Stimulated activated CD4-positive, alpha-beta T cell treated with anti-CD3 and anti-CD28 coated beads, Interleukin-4, amount 100 ng/mL, for 48 hours (primary cell): Measurements from ENCODE around the gene VN1R4.
"Not testable (repeated sequence)": the region's sequence is repeated elsewhere in the genome, so short reads cannot be mapped to it uniquely, and the experiment has no call there.

Experiments used
- DNase-seq, 2 donors: peaks; one replicate each; pipeline ENCODE4 v3.0.0-alpha.2; 2020; ENCODE audit warnings: low read depth in 2 of 2

Gene VN1R4

GRCh38 chr19:53267623-53268022 lies at the start of gene VN1R4:
Gene VN1R4 (minus strand): TSS chr19:53267723. CDS start chr19:53267665, 58 bp downstream.
- not testable (repeated sequence) for DNase-seq

DNA sequence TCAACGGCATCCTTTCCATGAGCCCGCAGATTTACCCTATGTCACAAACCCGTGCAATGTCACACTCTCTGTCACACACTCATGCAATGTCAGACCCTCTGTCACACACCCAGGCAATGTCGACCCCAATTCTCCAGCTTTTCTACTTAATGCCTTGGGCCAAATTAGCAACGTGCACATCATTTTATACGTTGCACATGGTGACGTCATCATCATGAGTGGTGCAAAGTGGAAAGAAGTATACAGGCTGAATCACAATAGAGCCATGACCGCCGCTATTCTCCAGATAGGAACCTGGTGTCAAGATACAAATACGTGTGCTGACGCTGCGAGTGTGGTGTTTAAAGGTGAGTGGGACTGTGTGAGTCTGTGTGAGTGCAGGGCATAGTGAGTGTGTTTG lies 44.4 kb upstream of the VN1R4 start:
- DNase-seq: no peak

DNA sequence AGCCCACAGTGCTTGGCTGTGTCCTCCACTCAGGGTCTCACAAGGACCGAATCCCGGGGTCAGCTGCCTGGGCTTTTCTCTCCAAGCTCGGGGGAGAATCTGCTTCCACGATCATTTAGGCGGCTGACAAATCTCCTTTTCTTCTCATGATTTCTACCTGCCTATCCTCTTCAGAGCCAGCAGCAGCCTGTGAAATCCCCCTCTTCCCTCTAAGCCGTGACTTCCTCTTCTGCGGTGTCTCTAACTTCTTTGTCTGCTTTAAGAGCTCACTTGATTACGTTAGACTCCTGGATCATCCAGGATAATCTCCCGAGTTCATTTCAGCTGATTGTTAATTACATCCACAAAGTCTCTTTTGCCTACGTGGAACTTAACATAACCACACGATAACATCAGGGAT lies 43.5 kb upstream of the VN1R4 start:
- DNase-seq: no peak

DNA sequence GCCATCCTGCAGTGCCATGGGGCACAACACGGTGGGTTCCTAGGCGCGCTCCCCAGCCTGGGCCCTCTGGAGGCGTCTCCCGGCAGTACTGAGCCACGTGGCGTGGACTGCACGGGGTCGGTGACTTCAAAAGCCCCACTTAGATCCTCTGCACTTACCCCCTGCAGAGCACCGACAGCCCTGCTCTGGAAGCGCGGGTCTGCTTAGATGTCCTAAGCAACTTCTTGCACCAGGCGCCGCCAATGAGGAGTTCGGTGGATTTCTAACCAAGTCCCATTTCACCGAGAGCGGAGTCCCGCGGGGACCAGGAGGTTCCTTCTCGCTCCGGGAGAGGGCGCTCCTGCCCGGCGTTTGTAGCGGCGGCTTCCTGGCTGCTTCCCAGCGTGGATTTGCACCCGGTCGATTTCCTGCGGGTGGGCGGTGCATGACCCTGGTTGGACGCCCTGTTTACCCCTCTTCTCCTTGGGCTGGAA lies 40.9 kb upstream of the VN1R4 start:
- no peak for DNase-seq

- DNase-seq: not testable (repeated sequence)
Measured at GRCh38 chr19:53301341-53301740, 33.8 kb upstream of the VN1R4 start.

GRCh38 chr19:53294786-53295441 lies 27.4 kb upstream of the VN1R4 start:
- DNase-seq: no peak

DNA sequence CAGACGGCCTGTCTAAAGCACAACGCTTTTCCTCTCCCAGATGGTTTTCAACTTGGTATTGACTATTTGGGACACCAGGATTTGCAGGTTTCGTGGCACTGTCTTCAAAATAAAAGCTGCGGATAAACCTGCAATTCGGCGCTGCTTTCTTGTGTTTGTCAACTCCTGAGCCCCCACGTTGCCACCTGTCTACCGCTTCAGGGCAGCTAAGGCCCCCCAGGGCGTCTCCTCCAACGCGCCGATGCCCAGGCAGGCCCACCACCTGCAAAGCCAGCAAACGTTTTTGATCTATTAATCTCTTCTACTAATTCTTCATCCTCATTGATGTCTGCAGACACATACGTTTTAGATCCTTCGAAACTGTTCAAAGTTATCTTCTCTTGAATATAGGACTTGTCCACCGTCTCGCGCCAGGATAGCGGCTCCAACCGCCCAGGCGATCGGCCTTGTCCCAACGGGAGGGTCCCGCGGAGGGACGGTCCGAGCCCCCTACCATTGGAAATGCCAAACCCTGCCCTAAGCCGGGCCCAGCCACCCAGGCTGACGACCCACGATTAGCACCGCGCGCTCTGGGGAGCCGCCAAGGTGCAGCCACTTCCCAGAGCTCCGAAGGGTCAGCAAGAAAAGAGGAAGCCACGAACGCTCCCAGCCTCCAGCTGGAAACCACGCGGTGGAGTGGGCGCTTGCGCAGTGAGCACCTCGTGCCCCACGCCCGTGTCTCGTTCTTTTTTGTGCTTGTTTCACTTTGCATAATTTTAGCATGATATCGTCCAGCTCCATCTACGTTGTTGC lies 23.4 kb upstream of the VN1R4 start:
- DNase-seq: no peak

DNA sequence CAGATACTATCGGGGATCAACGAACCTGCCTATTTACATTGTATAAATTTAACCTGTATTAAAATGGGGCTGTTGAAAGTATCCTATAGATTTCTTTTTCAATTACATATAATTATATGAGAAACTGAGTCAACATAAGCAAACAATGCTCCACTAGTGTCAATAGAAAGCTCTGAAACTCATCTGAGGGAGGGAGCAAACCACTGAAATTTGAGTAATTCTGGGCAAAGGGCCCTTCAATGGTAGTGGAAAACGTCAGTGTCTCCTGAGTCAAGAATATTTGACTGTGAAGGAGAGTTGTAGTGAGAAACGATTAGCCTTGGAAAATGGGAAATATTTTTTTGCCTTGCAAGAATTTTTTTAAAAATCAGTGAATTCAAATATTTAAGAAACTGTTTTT lies 17.6 kb upstream of the VN1R4 start:
- DNase-seq: no peak

DNA sequence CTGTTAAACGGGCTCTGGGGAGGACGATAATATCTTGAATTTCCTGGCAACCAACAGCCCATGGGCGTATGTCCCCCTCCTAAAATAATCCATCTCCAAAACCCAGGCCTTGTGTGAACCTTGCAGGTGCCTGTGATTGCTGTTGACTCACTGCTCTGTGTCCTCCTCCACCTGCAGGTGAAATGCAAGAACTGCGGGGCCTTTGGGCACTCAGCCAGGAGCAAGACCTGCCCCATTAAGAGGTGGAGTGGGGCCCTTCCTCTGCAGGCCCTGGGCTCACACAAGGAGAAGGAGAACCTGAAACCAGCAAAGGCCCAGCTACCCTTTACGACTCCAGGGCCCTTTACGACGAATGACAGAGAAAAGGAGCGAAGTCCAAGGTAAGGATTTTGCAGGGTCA lies 14.4 kb upstream of the VN1R4 start:
- peak in 1 of 2 donors; percentile 2 for DNase-seq

- no peak for DNase-seq
Measured at GRCh38 chr19:53275480-53275879, 8.0 kb upstream of the VN1R4 start.

- DNase-seq: no peak
Measured at GRCh38 chr19:53272044-53272443, 4.5 kb upstream of the VN1R4 start.

GRCh38 chr19:53269861-53270260 lies 2.3 kb upstream of the VN1R4 start:
- DNase-seq: not testable (repeated sequence)

- DNase-seq: not testable (repeated sequence)
Measured at GRCh38 chr19:53257715-53258342, 9.7 kb downstream of the VN1R4 start, which contains the start of gene VN1R2. Gene VN1R2 (plus strand): TSS chr19:53258292. CDS start chr19:53258376, 84 bp downstream.

DNA sequence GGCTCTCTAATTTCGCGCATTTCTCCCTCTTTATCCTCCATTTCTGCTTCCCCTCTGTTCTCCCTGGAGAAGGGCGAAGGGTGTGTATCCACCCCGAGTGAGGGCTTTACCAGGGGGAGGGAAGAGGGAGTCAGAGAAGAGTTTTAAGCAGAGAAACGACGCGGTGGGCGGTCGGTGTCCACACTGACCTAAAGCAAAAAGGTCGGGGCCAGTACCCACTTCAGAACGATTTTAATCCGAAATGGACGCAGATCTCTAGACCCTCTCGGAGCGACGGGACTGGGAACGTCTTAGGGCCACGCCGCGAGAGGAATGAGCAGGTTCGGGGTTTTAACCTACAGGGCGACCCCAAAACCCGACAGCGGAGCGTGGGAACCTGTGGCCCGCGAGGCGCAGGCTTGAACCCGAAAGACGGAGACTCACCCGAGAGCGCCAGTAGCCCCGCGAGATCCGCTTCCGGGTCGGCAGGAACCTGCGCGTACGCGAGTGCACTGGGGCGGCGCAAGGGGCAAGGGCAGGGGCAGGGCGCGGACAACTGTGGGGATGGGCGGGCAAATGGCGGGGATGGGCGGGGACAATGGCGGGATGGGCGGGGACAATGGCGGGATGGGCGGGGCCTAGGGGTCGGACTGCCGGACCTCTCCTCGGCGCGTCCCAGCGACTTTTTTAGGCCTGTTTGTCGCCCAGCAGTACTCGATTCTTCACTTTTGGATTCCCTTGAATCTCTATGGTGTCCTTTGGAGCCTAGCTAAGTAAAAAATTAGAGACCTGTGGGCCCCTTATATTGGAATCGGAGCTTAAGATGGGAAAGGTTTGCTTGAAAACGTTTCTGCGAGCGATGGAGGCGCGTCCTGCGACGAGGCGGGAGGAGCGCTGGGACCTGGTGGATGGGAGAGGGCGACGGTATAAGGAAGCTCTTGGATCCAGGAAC lies 12.8 kb downstream of the VN1R4 start, which contains the start of gene ZNF677:
Gene ZNF677, minus strand, starts transcription at position 463 of the 931 bp plus-strand sequence. CDS start 3,323 bp downstream, outside the sequence.
- peak; percentile 65 to 68 for DNase-seq

DNA sequence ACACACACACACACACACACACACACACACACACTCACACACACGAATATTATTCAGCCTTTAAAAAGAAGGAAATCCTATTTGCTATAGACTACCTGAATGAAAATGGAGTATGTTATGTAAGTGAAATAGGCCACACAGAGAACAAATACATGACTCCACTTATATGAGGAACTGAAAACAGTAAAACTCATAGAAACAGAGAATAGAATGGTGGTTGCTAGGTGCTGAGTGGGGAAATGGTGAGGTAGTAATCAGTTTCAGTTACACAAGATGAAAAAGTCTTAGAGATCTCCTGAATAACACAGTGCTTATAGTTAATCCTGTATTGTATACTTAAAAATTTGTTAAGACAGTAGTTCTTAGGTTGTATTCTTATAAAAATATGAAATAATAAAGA lies 21.0 kb downstream of the VN1R4 start:
- DNase-seq: no peak

GRCh38 chr19:53237114-53237777 lies 30.3 kb downstream of the VN1R4 start:
- no peak for DNase-seq

DNA sequence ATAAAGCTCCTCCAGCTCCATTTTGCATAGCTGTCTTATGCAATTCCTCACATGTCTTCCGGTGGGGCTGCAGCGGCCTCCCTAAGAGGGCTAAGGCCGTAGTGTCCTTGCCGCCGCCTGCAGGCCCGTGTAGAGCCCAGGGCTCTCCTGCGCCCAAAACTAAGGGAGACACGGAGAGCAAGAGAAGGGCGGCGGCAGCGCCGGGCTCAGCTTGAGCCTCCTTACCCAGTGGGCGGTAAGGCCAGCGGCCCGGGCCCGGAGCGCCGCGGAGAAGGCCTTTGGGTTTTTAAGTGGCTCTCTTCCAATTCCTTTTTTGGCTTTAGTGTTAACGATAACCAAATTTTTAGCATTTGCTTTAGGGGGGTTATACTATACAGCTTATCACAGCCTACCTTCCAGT lies 42.9 kb downstream of the VN1R4 start:
- DNase-seq: no peak

GRCh38 chr19:53222716-53223115 lies 44.8 kb downstream of the VN1R4 start:
- DNase-seq: not testable (repeated sequence)
